Measurements from ENCODE around the gene S1PR4.

The S1PR4 gene

DNA sequence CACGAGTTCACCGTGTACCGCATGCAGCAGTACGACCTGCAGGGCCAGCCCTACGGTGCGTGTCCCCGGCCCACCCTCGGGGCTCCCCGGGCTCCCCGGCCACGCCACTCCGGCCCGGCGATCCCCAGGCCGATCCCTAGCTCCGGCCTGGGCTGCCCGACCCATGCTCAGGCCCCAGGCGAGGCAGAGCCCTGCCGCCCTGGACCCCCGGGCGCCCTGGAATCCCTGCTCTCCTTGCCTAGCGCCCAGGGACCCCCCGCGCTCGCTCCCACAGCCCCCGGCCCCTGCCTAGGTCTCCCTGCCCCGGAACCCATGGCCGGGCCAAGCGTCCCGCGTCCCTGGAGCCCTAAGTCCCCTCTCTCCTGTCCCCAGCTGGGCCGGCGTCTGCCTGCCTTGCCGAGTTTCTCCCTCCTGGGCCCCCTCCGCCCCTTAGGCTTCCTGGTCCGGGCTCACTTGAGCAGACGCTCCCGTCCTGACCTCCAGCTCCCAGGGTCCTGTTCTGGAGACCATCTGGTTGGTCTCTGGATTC, 7.7 kb downstream of the S1PR4 start:
- ChIA-PET CTCF (interaction anchor here (0.6 to 0.9 kb wide), 2 partner anchors 235 to 320 kb away, joined by 3 read pairs; partner anchors contain the start of gene FZR1), POLR2A (ENCODE audit: low non-redundant PET) (no interaction called here)
- DNase-seq (ENCODE audit: low spot score), result no peak
- peak overlapping the region; percentile 87 for H3K27ac ChIP-seq
- TF ChIP-seq, protein P1, sequence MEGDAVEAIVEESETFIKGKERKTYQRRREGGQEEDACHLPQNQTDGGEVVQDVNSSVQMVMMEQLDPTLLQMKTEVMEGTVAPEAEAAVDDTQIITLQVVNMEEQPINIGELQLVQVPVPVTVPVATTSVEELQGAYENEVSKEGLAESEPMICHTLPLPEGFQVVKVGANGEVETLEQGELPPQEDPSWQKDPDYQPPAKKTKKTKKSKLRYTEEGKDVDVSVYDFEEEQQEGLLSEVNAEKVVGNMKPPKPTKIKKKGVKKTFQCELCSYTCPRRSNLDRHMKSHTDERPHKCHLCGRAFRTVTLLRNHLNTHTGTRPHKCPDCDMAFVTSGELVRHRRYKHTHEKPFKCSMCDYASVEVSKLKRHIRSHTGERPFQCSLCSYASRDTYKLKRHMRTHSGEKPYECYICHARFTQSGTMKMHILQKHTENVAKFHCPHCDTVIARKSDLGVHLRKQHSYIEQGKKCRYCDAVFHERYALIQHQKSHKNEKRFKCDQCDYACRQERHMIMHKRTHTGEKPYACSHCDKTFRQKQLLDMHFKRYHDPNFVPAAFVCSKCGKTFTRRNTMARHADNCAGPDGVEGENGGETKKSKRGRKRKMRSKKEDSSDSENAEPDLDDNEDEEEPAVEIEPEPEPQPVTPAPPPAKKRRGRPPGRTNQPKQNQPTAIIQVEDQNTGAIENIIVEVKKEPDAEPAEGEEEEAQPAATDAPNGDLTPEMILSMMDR (conservative IDR thresholded peaks at IDR 0.05; ENCODE audit: low read depth), result no peak

DNA sequence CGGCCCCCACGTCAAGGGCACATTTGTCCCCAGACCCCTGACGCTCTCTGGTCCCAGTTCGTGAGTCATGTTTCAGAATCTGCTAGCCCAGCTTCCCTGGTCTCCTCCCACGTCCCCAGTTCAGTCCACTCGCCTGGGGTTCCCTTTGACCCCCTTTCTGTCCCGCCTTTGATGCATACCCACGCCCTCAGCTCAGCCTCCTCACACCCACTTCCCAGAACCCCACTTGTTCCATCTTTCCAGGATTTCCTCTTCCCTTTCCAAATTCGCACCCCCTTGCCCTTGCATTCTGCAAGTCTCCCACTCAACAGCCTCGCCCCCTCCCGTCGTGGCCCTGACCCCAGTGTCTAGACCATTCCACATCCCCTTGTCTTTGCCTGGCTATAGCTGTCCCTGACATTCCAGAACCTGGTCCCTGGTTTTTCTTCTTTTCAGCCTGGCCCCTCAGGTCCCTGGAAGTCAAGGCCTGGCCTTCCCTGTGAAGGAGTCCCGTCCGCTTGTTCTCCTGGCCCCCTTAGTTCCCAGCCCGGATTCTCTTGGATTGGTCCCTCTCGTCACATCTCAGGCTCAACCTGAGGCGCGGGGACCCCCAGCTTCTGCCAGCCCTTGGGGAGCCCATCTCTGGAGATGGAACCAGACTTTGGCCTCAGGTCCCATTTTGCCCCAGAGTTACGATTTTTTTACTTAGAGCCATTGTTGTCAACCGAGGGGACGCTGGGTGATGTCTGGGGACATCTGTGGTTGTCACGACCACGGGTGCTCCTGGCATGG, 8.5 kb downstream of the S1PR4 start:
- ChIA-PET POLR2A (ENCODE audit: low non-redundant PET) (no interaction called here), CTCF (interaction anchor here (0.9 kb wide), 1 partner anchor 236 kb away, joined by 3 read pairs; no protein-coding TSS in a partner anchor)
- no peak for DNase-seq (ENCODE audit: low spot score)
- TF ChIP-seq, protein P1 (conservative IDR thresholded peaks at IDR 0.05; ENCODE audit: low read depth), result no peak
- peak overlapping the region; percentile 87 for H3K27ac ChIP-seq

DNA sequence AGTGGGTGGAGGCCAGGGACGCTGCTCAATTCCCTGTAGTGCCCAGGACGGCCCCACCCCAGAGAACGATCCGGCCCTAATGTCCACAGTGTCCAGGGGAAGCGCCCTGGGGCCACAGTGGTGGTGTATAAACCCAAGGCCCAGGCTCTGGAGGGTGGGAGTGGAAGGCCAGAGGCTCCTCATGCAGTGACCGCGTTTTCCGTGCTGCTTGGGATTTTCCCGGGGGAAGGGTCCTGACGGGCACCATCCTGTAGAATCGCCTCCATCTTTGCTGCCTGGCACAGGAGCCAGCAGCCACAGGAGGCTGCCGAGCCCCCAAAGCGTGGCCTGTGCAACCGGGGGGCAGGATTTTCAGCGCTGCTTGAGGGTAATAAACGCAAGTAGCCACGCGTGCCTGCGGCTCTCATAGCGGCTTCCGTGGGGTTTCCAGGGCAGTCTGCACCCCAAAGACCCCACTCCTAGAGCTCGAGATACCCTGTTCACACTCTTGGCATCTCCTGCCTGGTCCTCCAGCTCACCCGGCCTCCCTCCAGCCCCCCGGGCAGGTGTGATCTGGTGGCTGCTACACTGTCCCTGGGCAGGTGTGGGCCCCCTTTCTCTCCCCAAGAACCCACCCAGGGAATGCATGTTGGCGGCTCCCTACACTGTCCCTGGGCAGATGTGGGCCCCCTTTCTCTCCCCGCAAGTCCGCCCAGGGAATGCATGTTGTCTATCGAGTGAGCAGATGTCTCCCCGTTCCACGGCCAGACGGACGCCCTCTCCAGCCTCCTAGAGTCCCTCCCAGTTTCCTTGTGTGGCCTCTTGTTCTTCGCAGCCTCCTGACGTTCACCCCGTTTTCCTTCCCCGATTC, 9.3 kb downstream of the S1PR4 start:
- TF ChIP-seq, protein P1 (conservative IDR thresholded peaks at IDR 0.05; ENCODE audit: low read depth), result no peak
- CTCF ChIA-PET, result no interaction called here
- POLR2A ChIA-PET (ENCODE audit: low non-redundant PET), result no interaction called here
- peak overlapping the region; percentile 87 for H3K27ac ChIP-seq
- DNase-seq (ENCODE audit: low spot score), result no peak

DNA sequence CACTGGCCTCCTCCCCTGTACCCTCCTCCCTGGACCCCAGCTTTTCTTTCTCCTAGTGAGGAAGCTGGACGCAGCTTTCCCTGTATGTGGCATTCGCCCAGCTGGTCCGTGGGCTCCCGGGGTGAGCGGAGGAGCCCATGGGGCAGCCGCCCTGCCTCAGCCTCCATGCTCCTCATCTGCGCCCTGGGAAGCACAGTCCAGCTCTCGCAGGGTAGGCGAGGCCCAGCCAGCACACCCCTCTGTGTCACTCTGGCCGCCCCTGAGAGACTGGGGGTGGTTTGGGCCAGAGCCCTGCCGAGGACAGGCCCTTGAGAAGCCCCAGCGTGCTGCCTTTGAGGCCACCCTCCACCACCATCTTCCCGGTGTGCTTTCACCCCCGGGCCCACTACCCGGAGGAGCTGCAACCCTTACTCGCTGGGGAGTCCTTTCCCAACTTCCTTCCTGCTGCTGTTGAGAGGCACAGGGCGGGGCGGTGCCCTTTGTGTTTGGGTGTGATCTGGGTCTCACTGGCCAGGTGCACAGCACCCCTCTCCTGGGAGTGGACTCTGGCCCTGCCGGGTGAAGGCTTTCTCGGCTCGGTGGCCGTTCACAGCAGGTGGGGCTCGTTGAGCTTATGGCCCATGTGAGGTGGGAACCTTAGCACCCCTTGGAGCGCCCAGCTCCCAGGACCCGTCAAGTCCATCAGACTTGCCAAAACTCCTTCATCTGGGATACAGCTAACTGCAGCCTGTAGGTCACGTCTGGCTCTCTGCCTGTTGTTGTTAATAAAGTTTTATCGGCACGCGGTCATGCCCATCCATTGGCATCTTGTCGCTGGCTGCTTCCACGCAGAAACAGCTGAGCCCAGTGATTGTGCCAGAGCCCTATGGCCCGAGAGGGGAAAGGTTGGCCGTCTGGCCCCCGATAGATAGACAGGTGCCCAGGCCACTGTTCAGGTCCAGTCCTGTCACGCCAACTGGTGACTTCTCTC, 10.3 kb downstream of the S1PR4 start:
- DNase-seq (ENCODE audit: low spot score), result no peak
- TF ChIP-seq, protein P1 (conservative IDR thresholded peaks at IDR 0.05; ENCODE audit: low read depth), result no peak
- POLR2A ChIA-PET (ENCODE audit: low non-redundant PET), result no interaction called here
- peak overlapping the region; percentile 87 for H3K27ac ChIP-seq
- CTCF ChIA-PET, result interaction anchor here (0.6 kb wide), 1 partner anchor 817 kb away, joined by 3 read pairs; no protein-coding TSS in a partner anchor

DNA sequence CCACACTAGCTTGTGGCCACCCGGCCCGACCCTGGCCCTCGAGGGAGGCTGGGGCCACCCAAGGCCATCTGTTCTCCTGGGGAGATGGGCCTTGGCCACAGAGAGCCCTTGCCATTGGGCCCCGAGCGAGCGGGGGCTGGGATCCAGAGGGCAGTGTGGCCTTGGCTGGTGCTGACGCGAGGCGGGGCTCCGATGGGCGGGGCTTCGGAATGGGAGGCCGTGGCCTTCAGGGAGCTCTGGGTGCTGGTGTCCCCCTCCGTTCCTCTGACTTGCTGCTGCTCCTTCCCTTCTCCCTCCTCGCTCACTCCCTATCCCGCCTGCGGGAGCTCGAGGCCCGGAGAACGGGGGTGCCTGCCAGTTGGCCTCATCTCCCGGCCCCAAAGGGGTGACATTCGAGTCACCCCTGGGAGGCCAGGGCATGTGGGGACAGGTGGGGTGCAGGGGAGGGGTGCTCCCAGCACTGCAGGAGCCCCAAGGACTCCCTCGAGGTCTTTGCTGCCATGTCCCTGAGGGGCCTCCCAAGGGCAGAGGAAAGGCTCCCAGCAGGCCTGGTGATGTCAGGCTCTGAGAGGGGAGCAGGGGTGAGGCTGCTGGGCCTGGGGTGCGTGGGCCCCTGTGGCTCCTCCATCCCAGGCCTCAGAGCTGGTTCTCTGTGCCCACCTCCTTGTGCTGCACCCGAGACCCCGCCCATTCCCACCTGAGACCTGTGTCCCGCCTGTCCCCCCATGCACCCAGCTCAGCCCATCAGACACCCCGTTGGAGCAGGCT, 11.3 kb downstream of the S1PR4 start:
- ChIA-PET POLR2A (ENCODE audit: low non-redundant PET) (no interaction called here), CTCF (interaction anchor here (0.5 kb wide), 1 partner anchor 19 kb away, joined by 3 read pairs; no protein-coding TSS in a partner anchor)
- no peak for DNase-seq (ENCODE audit: low spot score)
- peak overlapping the region; percentile 87 for H3K27ac ChIP-seq
- TF ChIP-seq, protein P1 (conservative IDR thresholded peaks at IDR 0.05; ENCODE audit: low read depth), result no peak
